GOT3 (cell line): ENCODE results near the gene PHF20.
"Not testable (repeated sequence)": the region's sequence is repeated elsewhere in the genome, so short reads cannot be mapped to it uniquely, and the experiment has no call there.

Source experiments
- DNase-seq: peaks from one replicate; lab custom pipeline; 2025; ENCODE audit warnings: mixed read lengths; lab: John Stamatoyannopoulos, UW

The PHF20 gene

GRCh38 chr20:35978041-35978513 is 206.3 kb downstream of the PHF20 start:
- DNase-seq = no peak

DNA sequence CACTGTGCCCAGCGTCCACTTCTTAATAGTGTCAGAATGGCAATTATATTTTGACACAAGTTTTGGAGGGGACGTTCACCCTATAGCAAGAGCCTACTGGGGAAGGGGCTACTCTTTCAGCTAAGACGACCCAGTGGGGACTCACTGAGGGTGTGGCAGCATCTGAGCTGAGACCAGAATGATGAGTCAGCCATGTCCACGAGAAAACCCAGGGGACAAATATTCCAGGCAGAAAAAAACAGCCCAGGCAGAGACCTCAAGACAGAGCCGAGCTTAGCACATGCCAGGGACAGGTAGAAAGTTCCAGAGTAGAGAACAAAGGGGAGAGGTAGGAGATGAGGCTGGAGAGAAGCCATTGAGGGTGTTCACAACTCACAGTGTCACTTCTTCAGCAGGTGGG is 207.7 kb downstream of the PHF20 start:
- no peak for DNase-seq

GRCh38 chr20:35981969-35982368 is 210.2 kb downstream of the PHF20 start:
- DNase-seq = no peak

DNA sequence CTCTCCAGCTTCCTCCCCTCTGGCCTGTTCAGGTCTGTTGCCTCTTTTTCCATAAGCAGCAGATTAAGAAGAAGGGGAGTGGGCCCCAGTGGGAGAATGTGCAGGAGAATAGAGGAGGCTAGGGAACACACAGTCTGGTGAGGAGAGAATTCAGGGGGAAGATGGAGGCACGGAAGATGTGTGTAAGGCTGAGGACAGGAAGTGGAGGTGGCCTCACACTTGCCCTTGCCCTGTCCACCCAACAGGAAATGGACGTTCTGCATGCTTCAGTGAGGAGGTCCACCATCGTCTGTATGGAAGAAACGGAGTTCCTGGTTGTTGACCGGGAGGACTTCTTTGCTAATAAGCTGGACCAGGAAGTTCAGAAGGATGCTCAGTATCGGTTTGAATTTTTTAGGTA is 212.6 kb downstream of the PHF20 start:
- DNase-seq = no peak

- no peak for DNase-seq
Observed at GRCh38 chr20:35985806-35986205, 214.0 kb downstream of the PHF20 start.

DNA sequence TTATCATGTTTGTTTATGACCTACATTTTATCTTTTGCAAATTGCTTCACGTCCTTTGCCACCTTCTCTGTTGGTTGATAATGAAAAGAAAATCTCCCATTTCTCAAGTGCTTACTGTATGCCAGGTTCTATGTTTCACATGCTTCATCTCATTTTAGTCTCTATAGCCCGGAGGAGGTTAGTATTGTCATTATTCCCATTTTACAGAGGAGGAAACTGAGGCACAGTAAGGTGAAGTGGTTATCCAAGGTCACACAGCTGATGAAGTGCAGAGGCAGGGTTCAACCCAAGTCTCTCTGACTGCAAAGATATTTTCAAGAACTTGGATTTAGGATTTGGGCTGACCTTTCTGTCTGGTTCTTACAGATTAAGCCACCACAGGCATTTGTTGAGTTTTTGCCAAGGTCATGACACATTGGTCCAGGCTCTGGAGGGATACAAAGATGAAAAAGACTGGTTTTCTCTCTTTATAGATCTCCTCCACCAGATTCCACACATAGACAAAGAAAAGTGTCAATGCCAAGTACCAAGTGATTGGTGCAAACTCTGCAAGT is 217.2 kb downstream of the PHF20 start:
- DNase-seq = no peak

- no peak for DNase-seq
Observed at GRCh38 chr20:35991142-35991771, 219.4 kb downstream of the PHF20 start.

GRCh38 chr20:35992713-35993335 is 221.0 kb downstream of the PHF20 start:
- no peak for DNase-seq

DNA sequence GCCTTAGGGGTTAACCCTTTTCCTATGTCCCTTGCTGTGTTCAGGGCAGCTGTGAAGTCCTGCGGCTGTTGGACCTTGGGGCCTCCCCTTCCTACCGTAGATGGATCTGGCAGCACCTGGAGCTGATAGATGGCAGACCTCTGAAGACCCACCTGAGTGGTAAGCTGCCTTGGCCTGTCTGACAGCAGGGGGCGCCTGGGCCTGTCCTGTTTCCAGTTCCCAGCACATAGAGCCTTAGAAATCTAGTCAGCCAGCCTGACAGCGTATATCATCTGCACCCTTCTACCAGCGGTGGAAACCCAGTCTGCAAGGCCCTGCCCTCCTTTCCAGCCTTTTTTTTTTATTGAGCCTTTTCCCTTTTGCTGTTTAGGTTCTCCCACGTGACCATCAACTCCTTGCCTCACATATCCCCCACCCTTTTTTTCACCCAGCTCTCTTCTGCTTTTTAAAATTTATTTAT is 223.2 kb downstream of the PHF20 start:
- peak; percentile 30 for DNase-seq

- not testable (repeated sequence) for DNase-seq
Observed at GRCh38 chr20:35996492-35996891, 224.7 kb downstream of the PHF20 start.
